A673 (cell line): ENCODE data around the gene VPS13C. TPM values are rescaled to one million over a fixed set of nuclear protein-coding genes. Genes with fewer than 3 reads are reported as not detected.

Experiments used
- BruUV-seq: library from RNA; stranded (reverse); fragments of 400-500 nt; replicated peaks from 2 replicates; lab custom pipeline; 2021; lab: Mats Ljungman, UMichigan
- CTCF ChIA-PET: fragments of 300-600 bp; sonication (Branson Sonifier 250); formaldehyde crosslinking; loops from one replicate; lab custom pipeline; 2022; ENCODE audit warnings: antibody characterized with exemption; lab: Charles Lee
- POLR2A ChIA-PET: fragments of 300-600 bp; sonication (Branson Sonifier 250); formaldehyde crosslinking; loops from one replicate; lab custom pipeline; 2022; ENCODE audit warnings: antibody characterized with exemption; ENCODE audit not compliant: low non-redundant PET; lab: Charles Lee
- DNase-seq: peaks from one replicate; pipeline ENCODE4 v3.0.0-alpha.2; 2015; ENCODE audit warnings: low spot score
- H3K27ac ChIP-seq: fragments of 200-600 bp; sonication (generic); 2 replicates; pipeline ENCODE4 v1.5.1; 2016; ENCODE audit warnings: mixed run types, low read depth, mild to moderate bottlenecking, mixed read lengths, antibody characterized with exemption, low read length; ENCODE audit not compliant: poor library complexity, severe bottlenecking
- H3K27me3 ChIP-seq: fragments of 200-600 bp; sonication (generic); replicated peaks from 2 replicates; pipeline ENCODE4 v1.6.1; 2017; ENCODE audit warnings: mixed run types, low read depth, mild to moderate bottlenecking, mixed read lengths, antibody characterized with exemption, low read length; ENCODE audit not compliant: insufficient read depth, poor library complexity
- H3K36me3 ChIP-seq: fragments of 200-600 bp; sonication (generic); 2 replicates; pipeline ENCODE4 v1.6.1; 2016; ENCODE audit warnings: mixed run types, mild to moderate bottlenecking, mixed read lengths, antibody characterized with exemption, low read length; ENCODE audit not compliant: insufficient read depth, poor library complexity, severe bottlenecking
- H3K4me1 ChIP-seq: fragments of 200-600 bp; sonication (generic); 2 replicates; pipeline ENCODE4 v1.6.1; 2017; ENCODE audit warnings: mixed run types, mild to moderate bottlenecking, mixed read lengths, antibody characterized with exemption, low read length; ENCODE audit not compliant: insufficient read depth, poor library complexity, severe bottlenecking
- H3K4me3 ChIP-seq: fragments of 200-600 bp; sonication (generic); 2 replicates; pipeline ENCODE4 v1.5.1; 2016; ENCODE audit warnings: low read depth, mixed run types, mild to moderate bottlenecking, mixed read lengths, low read length; ENCODE audit not compliant: poor library complexity, severe bottlenecking
- H3K9me3 ChIP-seq: fragments of 200-600 bp; sonication (generic); 2 replicates; pipeline ENCODE4 v1.6.1; 2016; ENCODE audit warnings: mixed run types, low read depth, mild to moderate bottlenecking, mixed read lengths, antibody characterized with exemption, low read length; ENCODE audit not compliant: poor library complexity, severe bottlenecking
- EZH2 ChIP-seq: fragments of 200-600 bp; sonication (generic); IDR thresholded peaks from 2 replicates; pipeline ENCODE4 v1.6.1; 2017; ENCODE audit warnings: borderline replicate concordance, low read depth, mild to moderate bottlenecking, mixed read lengths, antibody characterized with exemption, low read length; ENCODE audit not compliant: poor library complexity, severe bottlenecking
- intact Hi-C: fragments of 100-400 bp; cut with micrococcal nuclease; formaldehyde crosslinking; loops from one replicate; pipeline ENCODE4 v1.10.0; 2022; ENCODE audit not compliant: unreplicated experiment
- total RNA-seq: library from RNA; stranded (reverse); gene quantifications from 2 replicates; pipeline ENCODE4 v1.2.3, GENCODE V29; 2021
- TF ChIP-seq, protein P1 (sequence below): fragments of 300-800, 200-600 bp; sonication (generic); conservative IDR thresholded peaks from 2 replicates; pipeline ENCODE4 v1.5.1; 2017; ENCODE audit warnings: low read depth, mild to moderate bottlenecking, antibody characterized with exemption, low read length, moderate library complexity, mixed read lengths

The VPS13C gene
- total RNA-seq, 1 experiment from 2014 or later: 31.0 TPM

DNA sequence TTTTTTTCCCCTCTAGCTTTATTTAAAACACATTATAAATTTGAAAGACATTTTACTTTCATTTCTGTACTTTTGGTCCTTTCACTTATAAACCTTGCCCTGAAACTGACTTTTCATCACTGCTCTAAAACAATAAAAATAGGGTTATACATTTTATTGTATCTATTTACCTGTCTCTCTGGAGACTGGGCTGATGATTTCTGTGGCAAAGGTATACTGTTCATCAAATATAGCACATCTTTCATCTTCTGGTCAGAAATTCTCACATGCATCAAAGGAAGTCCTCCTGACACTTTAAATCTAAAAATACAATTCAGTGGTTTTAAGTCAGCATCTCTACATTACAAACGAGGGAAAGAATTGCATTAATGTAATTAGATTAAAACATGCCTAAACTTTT lies 86.1 kb downstream of the VPS13C start:
- TF ChIP-seq, protein P1, sequence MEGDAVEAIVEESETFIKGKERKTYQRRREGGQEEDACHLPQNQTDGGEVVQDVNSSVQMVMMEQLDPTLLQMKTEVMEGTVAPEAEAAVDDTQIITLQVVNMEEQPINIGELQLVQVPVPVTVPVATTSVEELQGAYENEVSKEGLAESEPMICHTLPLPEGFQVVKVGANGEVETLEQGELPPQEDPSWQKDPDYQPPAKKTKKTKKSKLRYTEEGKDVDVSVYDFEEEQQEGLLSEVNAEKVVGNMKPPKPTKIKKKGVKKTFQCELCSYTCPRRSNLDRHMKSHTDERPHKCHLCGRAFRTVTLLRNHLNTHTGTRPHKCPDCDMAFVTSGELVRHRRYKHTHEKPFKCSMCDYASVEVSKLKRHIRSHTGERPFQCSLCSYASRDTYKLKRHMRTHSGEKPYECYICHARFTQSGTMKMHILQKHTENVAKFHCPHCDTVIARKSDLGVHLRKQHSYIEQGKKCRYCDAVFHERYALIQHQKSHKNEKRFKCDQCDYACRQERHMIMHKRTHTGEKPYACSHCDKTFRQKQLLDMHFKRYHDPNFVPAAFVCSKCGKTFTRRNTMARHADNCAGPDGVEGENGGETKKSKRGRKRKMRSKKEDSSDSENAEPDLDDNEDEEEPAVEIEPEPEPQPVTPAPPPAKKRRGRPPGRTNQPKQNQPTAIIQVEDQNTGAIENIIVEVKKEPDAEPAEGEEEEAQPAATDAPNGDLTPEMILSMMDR: no peak
- no peak for TF ChIP-seq EZH2
- peaks cover 5% of the 10 kb centered on the region for H3K36me3 ChIP-seq

DNA sequence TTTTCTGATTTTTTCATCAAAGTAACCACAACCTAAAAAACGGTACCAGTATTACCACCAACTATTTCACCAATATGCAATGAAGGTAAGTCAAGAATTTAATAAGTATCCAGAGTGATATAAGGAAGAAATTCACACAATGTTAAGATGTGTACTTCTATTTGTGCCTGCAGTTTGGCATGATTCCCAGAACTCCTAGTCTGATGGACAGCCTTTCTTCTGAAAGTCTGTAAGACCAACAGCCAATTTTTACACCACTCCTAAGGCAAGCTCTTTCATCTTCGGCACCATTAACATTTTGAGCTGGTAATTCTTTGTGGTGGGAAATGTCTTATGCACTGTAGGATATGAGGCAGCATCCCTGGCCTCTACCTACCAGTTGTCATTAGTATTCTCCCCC lies 108.3 kb downstream of the VPS13C start:
- TF ChIP-seq, protein P1: no peak
- no peak for TF ChIP-seq EZH2
- peak; percentile 15 for DNase-seq
- intact Hi-C loops: no loop called here
- Histone ChIP-seq H3K36me3 (peaks cover 6% of the 10 kb centered on the region), H3K27me3 (no peaks in the 10 kb centered on the region), H3K9me3 (no peaks in the 10 kb centered on the region), H3K27ac (no peak overlapping the region), H3K4me1 (no peaks in the 10 kb centered on the region), H3K4me3 (no peak overlapping the region)
- BruUV-seq: no TSS peak
- ChIA-PET POLR2A (no interaction called here), CTCF (no interaction called here)

More for the DNA sequence above, 86.1 kb downstream of the VPS13C start:
- H3K4me1 ChIP-seq: peaks cover 6% of the 10 kb centered on the region
- no peaks in the 10 kb centered on the region for H3K27me3 ChIP-seq
- intact Hi-C loops: no loop called here
- POLR2A ChIA-PET: no interaction called here
- DNase-seq: peak; percentile 6
- H3K9me3 ChIP-seq: no peaks in the 10 kb centered on the region
- H3K27ac ChIP-seq: no peak overlapping the region
- no peak overlapping the region for H3K4me3 ChIP-seq
- CTCF ChIA-PET: no interaction called here
- no TSS peak for BruUV-seq

DNA sequence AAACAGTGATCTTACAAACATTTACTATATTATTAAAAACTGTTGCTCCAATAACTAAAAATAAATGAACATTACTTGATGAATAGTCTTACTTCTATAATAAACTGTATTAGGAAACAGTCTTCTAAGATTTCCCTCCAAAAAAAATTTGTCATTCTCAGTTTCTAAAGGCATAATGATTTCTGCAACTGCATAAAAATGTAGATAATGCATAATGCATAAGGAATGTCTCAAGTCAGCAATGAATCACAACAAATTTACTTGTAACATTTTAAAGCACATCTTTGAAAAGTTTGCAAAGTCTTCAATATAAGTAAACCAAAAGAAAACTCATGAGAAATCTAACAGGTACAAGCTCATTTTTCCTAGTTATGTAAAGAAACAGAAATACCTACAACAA lies 113.5 kb downstream of the VPS13C start:
- Histone ChIP-seq H3K27me3 (no peaks in the 10 kb centered on the region), H3K4me3 (no peak overlapping the region), H3K9me3 (peaks cover 11% of the 10 kb centered on the region), H3K27ac (no peak overlapping the region), H3K36me3 (peaks cover 22% of the 10 kb centered on the region), H3K4me1 (no peaks in the 10 kb centered on the region)
- TF ChIP-seq EZH2: no peak
- BruUV-seq: no TSS peak
- ChIA-PET CTCF (no interaction called here), POLR2A (no interaction called here)
- peak; percentile 3 for DNase-seq
- intact Hi-C loops: no loop called here

DNA sequence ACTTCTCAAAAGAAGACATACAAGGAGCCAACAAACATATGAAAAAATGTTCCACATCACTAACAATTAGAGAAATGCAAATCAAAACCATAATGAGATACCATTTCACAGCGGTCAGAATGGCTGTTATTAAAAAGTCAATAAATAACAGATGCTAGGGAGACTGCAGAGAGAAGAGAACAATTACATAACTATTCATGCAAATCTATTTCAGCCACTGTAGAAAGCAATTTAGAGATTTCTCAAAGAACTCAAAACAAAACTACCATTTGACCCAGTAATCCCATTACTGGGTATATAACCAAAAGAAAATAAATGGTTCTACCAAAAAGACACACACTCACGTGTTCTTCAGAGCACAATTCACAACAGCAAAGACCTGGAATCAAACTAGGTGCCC lies 116.3 kb downstream of the VPS13C start:
- no peak overlapping the region for H3K4me3 ChIP-seq
- CTCF ChIA-PET: no interaction called here
- no peak overlapping the region for H3K27ac ChIP-seq
- intact Hi-C loops: no loop called here
- no peak for DNase-seq
- TF ChIP-seq, protein P1: no peak
- no peak for TF ChIP-seq EZH2
- H3K36me3 ChIP-seq: peaks cover 22% of the 10 kb centered on the region
- no peaks in the 10 kb centered on the region for H3K27me3 ChIP-seq
- no TSS peak for BruUV-seq
- POLR2A ChIA-PET: no interaction called here
- no peaks in the 10 kb centered on the region for H3K4me1 ChIP-seq
- peaks cover 11% of the 10 kb centered on the region for H3K9me3 ChIP-seq
